NCI-H1092 (cell line): ENCODE measurements around the gene MAP3K2.
A peak's percentile ranks its signal among the peaks of the same experiment; 100 is the strongest.

Experiments used
- DNase-seq: peaks from one replicate; lab custom pipeline; 2025; lab: John Stamatoyannopoulos, UW

The MAP3K2 gene

GRCh38 chr2:127347734-127348392 is 39.9 kb downstream of the MAP3K2 start:
- DNase-seq: no peak

- no peak for DNase-seq
These were observed 40.8 kb downstream of the MAP3K2 start for GRCh38 chr2:127347015-127347414.

GRCh38 chr2:127343277-127343676 is 44.5 kb downstream of the MAP3K2 start:
- no peak for DNase-seq

- DNase-seq: no peak
These were observed 45.7 kb downstream of the MAP3K2 start for GRCh38 chr2:127342101-127342500.

- no peak for DNase-seq
These were observed 55.4 kb downstream of the MAP3K2 start for GRCh38 chr2:127332335-127332734.

- no peak for DNase-seq
These were observed 57.0 kb downstream of the MAP3K2 start for GRCh38 chr2:127330753-127331152.

GRCh38 chr2:127326289-127326945 is 61.4 kb downstream of the MAP3K2 start:
- no peak for DNase-seq

GRCh38 chr2:127324635-127325034 is 63.1 kb downstream of the MAP3K2 start:
- DNase-seq: no peak

- DNase-seq: no peak
These were observed 66.5 kb downstream of the MAP3K2 start for GRCh38 chr2:127321303-127321702.

- DNase-seq: no peak
These were observed 67.0 kb downstream of the MAP3K2 start for GRCh38 chr2:127320586-127321275.

GRCh38 chr2:127320067-127320466 is 67.7 kb downstream of the MAP3K2 start:
- DNase-seq: no peak

GRCh38 chr2:127314193-127314988 is 73.4 kb downstream of the MAP3K2 start:
- DNase-seq: no peak

- no peak for DNase-seq
These were observed 74.4 kb downstream of the MAP3K2 start for GRCh38 chr2:127313406-127313805.

- DNase-seq: no peak
These were observed 76.8 kb downstream of the MAP3K2 start for GRCh38 chr2:127310980-127311379.

GRCh38 chr2:127309468-127309867 is 78.3 kb downstream of the MAP3K2 start:
- DNase-seq: no peak

- no peak for DNase-seq
These were observed 79.1 kb downstream of the MAP3K2 start for GRCh38 chr2:127308586-127309138.

GRCh38 chr2:127305990-127306585 is 81.7 kb downstream of the MAP3K2 start:
- DNase-seq: no peak

- DNase-seq: no peak
These were observed 85.6 kb downstream of the MAP3K2 start for GRCh38 chr2:127302168-127302567.

GRCh38 chr2:127293748-127294562 is 93.8 kb downstream of the MAP3K2 start, which contains the start of gene ERCC3:
Gene ERCC3, minus strand, starts transcription at chr2:127294144. Its CDS starts 63 bp downstream, at chr2:127294081.
- peak; percentile 73 for DNase-seq

GRCh38 chr2:127293386-127293747 is 94.4 kb downstream of the MAP3K2 start:
- no peak for DNase-seq

GRCh38 chr2:127288274-127288673 is 99.5 kb downstream of the MAP3K2 start:
- DNase-seq: no peak
